GM10847 (cell line): Measurements from ENCODE around the gene PDLIM7.
A peak's percentile ranks its signal among the peaks of the same experiment; 100 is the strongest.

ENCODE experiments used
- POLR2A ChIP-seq: IDR thresholded peaks from 2 replicates; pipeline ENCODE4 v1.6.1; 2011; ENCODE audit not compliant: insufficient read length; ENCODE audit errors: extremely low read depth

PDLIM7 gene

GRCh38 chr5:177512736-177513380 lies 15.5 kb upstream of the PDLIM7 start:
- TF ChIP-seq POLR2A: no peak

- no peak for TF ChIP-seq POLR2A
Observed at GRCh38 chr5:177511796-177512675, 14.6 kb upstream of the PDLIM7 start.

GRCh38 chr5:177511181-177511580 lies 13.8 kb upstream of the PDLIM7 start:
- TF ChIP-seq POLR2A: no peak

- TF ChIP-seq POLR2A: no peak
Observed at GRCh38 chr5:177510567-177511053, 13.2 kb upstream of the PDLIM7 start.

- TF ChIP-seq POLR2A: peak; percentile 13
Observed at GRCh38 chr5:177509991-177510566, 12.7 kb upstream of the PDLIM7 start.

GRCh38 chr5:177509381-177509951 lies 12.1 kb upstream of the PDLIM7 start, which contains the start of gene DOK3:
DOK3 (minus strand) TSS chr5:177509826; CDS start chr5:177509540, 286 bp downstream.
- peak; percentile 25 for TF ChIP-seq POLR2A

GRCh38 chr5:177508837-177509236 lies 11.4 kb upstream of the PDLIM7 start:
- TF ChIP-seq POLR2A: peak; percentile 79

- TF ChIP-seq POLR2A: no peak
Observed at GRCh38 chr5:177508221-177508611, 10.8 kb upstream of the PDLIM7 start.

GRCh38 chr5:177507596-177508220 lies 10.3 kb upstream of the PDLIM7 start:
- TF ChIP-seq POLR2A: no peak

- TF ChIP-seq POLR2A: no peak
Observed at GRCh38 chr5:177507165-177507564, 9.8 kb upstream of the PDLIM7 start.

GRCh38 chr5:177505075-177505474 lies 7.7 kb upstream of the PDLIM7 start:
- no peak for TF ChIP-seq POLR2A

- no peak for TF ChIP-seq POLR2A
Observed at GRCh38 chr5:177504086-177505056, 7.0 kb upstream of the PDLIM7 start.

- no peak for TF ChIP-seq POLR2A
Observed at GRCh38 chr5:177503351-177504085, 6.1 kb upstream of the PDLIM7 start.
